T-cell (primary cell): ENCODE data around the gene CCDC191. TPM values are rescaled to one million over a fixed set of nuclear protein-coding genes. Genes with fewer than 3 reads are reported as not detected.

Source experiments
- ATAC-seq, 4 experiments: fragments of 200-7000 bp in 3 of 4; fragments of 150-1000 bp in 1 of 4; cut with Tn5 transposase; replicated peaks in 1 of 4; 1 replicate in 3 of 4; 2 replicates in 1 of 4; pipeline ENCODE4 v1.10.0; 2021; ENCODE audit warnings: moderate library complexity in 3 of 4, mild to moderate bottlenecking in 2 of 4, moderate number of reproducible peaks in 1 of 4
- CTCF ChIA-PET, 2 donors: fragments of 300-600 bp; sonication (Branson Sonifier 250); formaldehyde crosslinking; loops; one replicate each; lab custom pipeline; 2022; ENCODE audit warnings: antibody characterized with exemption in 2 of 2; lab: Charles Lee
- POLR2A ChIA-PET, 2 donors: fragments of 300-600 bp; sonication (Branson Sonifier 250); formaldehyde crosslinking; loops; one replicate each; lab custom pipeline; 2022; ENCODE audit warnings: antibody characterized with exemption in 2 of 2; lab: Charles Lee
- DNase-seq, 35 experiments: peaks; one replicate each; pipeline versions ENCODE4 v3.0.0 to v3.0.0-alpha.2; 2013 to 2023
- H3K27ac ChIP-seq: one replicate; pipeline ENCODE4 v1.5.1; 2013; ENCODE audit warnings: low read length
- H3K27me3 ChIP-seq, 2 experiments: replicated peaks in 1 of 2; 1 replicate in 1 of 2; 2 replicates in 1 of 2; pipeline versions ENCODE4 v1.6.1 to v1.7.0; 2013; ENCODE audit warnings: low read length in 1 of 2, mixed read lengths in 1 of 2; ENCODE audit not compliant: control insufficient read depth in 2 of 2, insufficient read depth in 2 of 2; ENCODE audit errors: extremely low read depth in 1 of 2
- H3K36me3 ChIP-seq, 2 donors: 1 replicate in 1 of 2; 2 replicates in 1 of 2; pipeline versions ENCODE4 v1.6.1 to v1.7.0; 2013; ENCODE audit warnings: low read length in 1 of 2; ENCODE audit not compliant: control insufficient read depth in 2 of 2, insufficient read depth in 1 of 2; ENCODE audit errors: extremely low read depth in 1 of 2
- H3K4me1 ChIP-seq, 2 experiments: 1 replicate in 1 of 2; 2 replicates in 1 of 2; pipeline versions ENCODE4 v1.6.1 to v1.7.0; 2013; ENCODE audit warnings: low read length in 2 of 2, mixed read lengths in 1 of 2; ENCODE audit not compliant: insufficient read depth in 2 of 2, control insufficient read depth in 1 of 2; ENCODE audit errors: extremely low read depth in 1 of 2
- H3K4me3 ChIP-seq, 2 donors: 1 replicate in 1 of 2; 2 replicates in 1 of 2; pipeline versions ENCODE4 v1.5.1 to v1.7.0; 2013; ENCODE audit warnings: mild to moderate bottlenecking in 2 of 2, low read length in 1 of 2, moderate library complexity in 1 of 2; ENCODE audit not compliant: control insufficient read depth in 1 of 2; ENCODE audit errors: extremely low read depth in 1 of 2
- H3K9me3 ChIP-seq: 2 replicates; pipeline ENCODE4 v1.7.0; 2013
- H3K27ac Mint-ChIP-seq, 2 donors: one replicate each; pipeline ENCODE4 v1.8.0; 2020 to 2021; ENCODE audit warnings: mild to moderate bottlenecking in 2 of 2, mixed read lengths in 2 of 2
- H3K27me3 Mint-ChIP-seq, 2 donors: one replicate each; pipeline ENCODE4 v1.8.0; 2021 to 2022; ENCODE audit warnings: mixed read lengths in 2 of 2
- H3K36me3 Mint-ChIP-seq: one replicate; pipeline ENCODE4 v1.8.0; 2021; ENCODE audit warnings: mixed read lengths
- H3K4me1 Mint-ChIP-seq, 3 donors: one replicate each; pipeline ENCODE4 v1.8.0; 2020 to 2022; ENCODE audit warnings: mixed read lengths in 3 of 3, mild to moderate bottlenecking in 1 of 3
- H3K4me3 Mint-ChIP-seq, 3 donors: one replicate each; pipeline ENCODE4 v1.8.0; 2020 to 2022; ENCODE audit warnings: mild to moderate bottlenecking in 3 of 3, mixed read lengths in 3 of 3, moderate library complexity in 3 of 3
- H3K9me3 Mint-ChIP-seq, 3 donors: one replicate each; pipeline ENCODE4 v1.8.0; 2020 to 2022; ENCODE audit warnings: mixed read lengths in 3 of 3
- WGBS: methylation state at CpG from one replicate; pipeline ENCODE4 v1.1.5; 2013; ENCODE audit warnings: missing lambda C conversion rate; ENCODE audit not compliant: insufficient coverage; 5-methylcytosine and 5-hydroxymethylcytosine counted together
- total RNA-seq, 35 experiments: library from RNA in 6 of 35; stranded (reverse) in 6 of 35; fragments of 120-200 nt in 1 of 35; gene quantifications; one replicate each; pipeline versions ENCODE4 v1.2.1 to v1.2.4 and lab custom pipeline; 2013 to 2026

The CCDC191 gene
- total RNA-seq, 5 donors from 2014 or later (not counting 1 experiment from before 2014, with no cell fraction given) = 5.4 to 10.5 (median 7.2) TPM

GRCh38 chr3:114005481-114005880 is 50.8 kb downstream of the CCDC191 start:
- no peak for ATAC-seq

DNA sequence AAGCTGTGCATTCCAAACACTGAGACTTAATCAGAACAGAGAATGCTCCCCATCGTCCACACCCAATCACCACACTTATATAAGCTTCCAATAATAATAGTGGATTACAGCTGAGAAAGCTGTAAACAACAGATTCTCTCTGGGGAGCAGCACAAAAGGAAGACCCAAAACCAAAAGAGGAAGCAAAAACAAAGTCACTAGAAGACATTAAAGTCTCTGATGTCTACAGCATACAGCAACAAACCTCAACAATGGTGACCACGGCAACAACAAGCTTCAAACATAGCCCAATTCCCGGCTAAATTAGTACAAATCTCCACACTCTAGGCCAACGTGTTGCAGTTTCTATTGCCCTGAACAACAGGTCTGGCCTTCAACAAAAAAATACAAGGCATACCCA is 70.8 kb downstream of the CCDC191 start:
- WGBS = 33% methylated on average over 3 of the region's 4 CpGs
- no peak overlapping the region for H3K4me3 Mint-ChIP-seq
- peaks cover 0 to 15% (median 6%) of the 10 kb centered on the region in 3 donors for H3K4me1 Mint-ChIP-seq
- Histone ChIP-seq H3K27me3 (no peaks in the 10 kb centered on the region), H3K4me1 (peaks cover 0 to 3% of the 10 kb centered on the region in 2 experiments), H3K9me3 (no peaks in the 10 kb centered on the region), H3K27ac (no peak overlapping the region), H3K36me3 (peaks cover 5 to 7% of the 10 kb centered on the region in 2 donors), H3K4me3 (no peak overlapping the region)
- H3K36me3 Mint-ChIP-seq = peaks cover 63% of the 10 kb centered on the region
- no peaks in the 10 kb centered on the region for H3K9me3 Mint-ChIP-seq
- POLR2A ChIA-PET = no interaction called here
- H3K27me3 Mint-ChIP-seq = no peaks in the 10 kb centered on the region
- CTCF ChIA-PET = no interaction called here
- H3K27ac Mint-ChIP-seq = peak overlapping the region in 1 of 2 donors; percentile 50
- peak in 1 of 4 experiments; percentile 48 for ATAC-seq
- peak in 4 of 35 experiments; percentile 0 to 16 (median 3) for DNase-seq

More at GRCh38 chr3:114005481-114005880, 50.8 kb downstream of the CCDC191 start:
- Mint-ChIP-seq H3K4me3 (no peak overlapping the region), H3K36me3 (peaks cover 41% of the 10 kb centered on the region), H3K27ac (no peak overlapping the region), H3K4me1 (peaks cover 0 to 3% (median 0%) of the 10 kb centered on the region in 3 donors), H3K9me3 (no peaks in the 10 kb centered on the region), H3K27me3 (no peaks in the 10 kb centered on the region)
- Histone ChIP-seq H3K27ac (no peak overlapping the region), H3K4me3 (no peak overlapping the region), H3K36me3 (peaks cover 0 to 11% of the 10 kb centered on the region in 2 donors), H3K27me3 (no peaks in the 10 kb centered on the region), H3K4me1 (no peaks in the 10 kb centered on the region), H3K9me3 (no peaks in the 10 kb centered on the region)
- peak in 1 of 35 experiments; percentile 25 for DNase-seq
- ChIA-PET POLR2A (no interaction called here), CTCF (no interaction called here)
- 97% methylated on average over 3 of the region's 5 CpGs for whole genome bisulfite sequencing

DNA sequence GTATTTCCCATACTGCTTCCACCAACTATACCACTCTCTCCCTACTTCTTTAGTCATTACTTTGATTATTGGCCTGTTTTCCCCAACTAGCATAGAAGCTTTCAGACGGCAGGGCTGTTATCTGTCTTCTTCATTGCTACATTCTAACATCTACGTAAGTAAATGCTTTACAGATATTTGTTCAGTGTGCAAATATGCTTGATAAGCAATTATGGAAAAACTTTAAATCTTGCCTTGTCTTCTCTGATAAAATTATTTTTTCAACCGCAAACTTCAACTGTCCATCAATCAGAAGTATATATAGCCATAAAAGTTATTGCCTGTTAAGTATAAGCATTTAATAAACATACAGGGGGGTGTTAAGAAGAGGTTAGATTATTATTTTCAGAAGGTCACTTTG is 72.8 kb downstream of the CCDC191 start:
- Histone ChIP-seq H3K4me3 (no peak overlapping the region), H3K4me1 (peaks cover 0 to 3% of the 10 kb centered on the region in 2 experiments), H3K9me3 (no peaks in the 10 kb centered on the region), H3K27ac (no peak overlapping the region), H3K36me3 (peaks cover 5 to 22% of the 10 kb centered on the region in 2 donors), H3K27me3 (no peaks in the 10 kb centered on the region)
- ChIA-PET POLR2A (no interaction called here), CTCF (no interaction called here)
- H3K4me1 Mint-ChIP-seq = peaks cover 0 to 15% (median 6%) of the 10 kb centered on the region in 3 donors
- no peaks in the 10 kb centered on the region for H3K9me3 Mint-ChIP-seq
- DNase-seq (no peak), ATAC-seq (no peak)
- no peaks in the 10 kb centered on the region for H3K27me3 Mint-ChIP-seq
- H3K4me3 Mint-ChIP-seq = no peak overlapping the region
- H3K27ac Mint-ChIP-seq = no peak overlapping the region
- WGBS = no CpG with 5 or more reads among the region's 3 CpGs
- H3K36me3 Mint-ChIP-seq = peaks cover 73% of the 10 kb centered on the region

GRCh38 chr3:113981803-113982202 is 74.5 kb downstream of the CCDC191 start:
- Mint-ChIP-seq H3K9me3 (no peaks in the 10 kb centered on the region), H3K27me3 (no peaks in the 10 kb centered on the region), H3K27ac (no peak overlapping the region), H3K36me3 (peaks cover 83% of the 10 kb centered on the region), H3K4me1 (peaks cover 0 to 15% (median 6%) of the 10 kb centered on the region in 3 donors), H3K4me3 (no peak overlapping the region)
- Histone ChIP-seq H3K4me1 (peaks cover 0 to 3% of the 10 kb centered on the region in 2 experiments), H3K27me3 (no peaks in the 10 kb centered on the region), H3K9me3 (no peaks in the 10 kb centered on the region), H3K27ac (no peak overlapping the region), H3K4me3 (no peak overlapping the region), H3K36me3 (peaks cover 0 to 26% of the 10 kb centered on the region in 2 donors)
- POLR2A ChIA-PET = no interaction called here
- CTCF ChIA-PET = interaction anchor here in 1 of 2 donors (0.5 kb wide), 1 partner anchor 40 kb away, joined by 3 read pairs; no protein-coding TSS in a partner anchor
- ATAC-seq = no peak
- no peak for DNase-seq

GRCh38 chr3:113979916-113980315 is 76.4 kb downstream of the CCDC191 start:
- Histone ChIP-seq H3K36me3 (peaks cover 0 to 22% of the 10 kb centered on the region in 2 donors), H3K9me3 (no peaks in the 10 kb centered on the region), H3K27ac (no peak overlapping the region), H3K4me3 (no peak overlapping the region), H3K27me3 (no peaks in the 10 kb centered on the region), H3K4me1 (no peaks in the 10 kb centered on the region)
- H3K27ac Mint-ChIP-seq = no peak overlapping the region
- H3K9me3 Mint-ChIP-seq = peaks cover under 1 to 4% (median under 1%) of the 10 kb centered on the region in 3 donors
- no peak for DNase-seq
- H3K27me3 Mint-ChIP-seq = no peaks in the 10 kb centered on the region
- CTCF ChIA-PET = interaction anchor here (0.6 kb wide), 2 partner anchors 297 to 935 kb away, joined by 4 read pairs; no protein-coding TSS in a partner anchor
- POLR2A ChIA-PET = no interaction called here
- H3K4me3 Mint-ChIP-seq = no peak overlapping the region
- peaks cover 81% of the 10 kb centered on the region for H3K36me3 Mint-ChIP-seq
- peaks cover 0 to 5% (median 0%) of the 10 kb centered on the region in 3 donors for H3K4me1 Mint-ChIP-seq
- no CpG with 5 or more reads among the region's 1 CpG for WGBS
- ATAC-seq = no peak

DNA sequence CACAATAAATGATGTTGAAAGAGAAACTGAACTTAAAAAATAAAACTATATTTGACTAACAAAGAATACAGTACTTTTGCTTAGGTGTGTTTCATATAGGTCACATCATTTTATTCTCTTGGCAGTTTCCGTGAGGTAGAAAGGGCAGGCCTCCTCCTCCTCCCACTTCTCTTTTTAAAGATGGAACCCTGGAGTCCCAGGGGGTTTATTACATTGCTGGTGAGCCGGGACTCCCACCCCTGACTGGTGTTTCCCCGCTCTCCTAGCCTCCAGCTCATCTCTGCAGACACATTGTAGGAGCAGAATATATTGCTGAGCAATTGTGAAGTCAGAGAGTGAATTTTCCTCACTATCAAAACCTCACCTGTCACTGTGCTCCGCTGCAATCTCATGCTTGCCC is 78.5 kb downstream of the CCDC191 start:
- H3K4me1 Mint-ChIP-seq = no peaks in the 10 kb centered on the region
- no peak for DNase-seq
- Histone ChIP-seq H3K4me1 (no peaks in the 10 kb centered on the region), H3K27ac (no peak overlapping the region), H3K36me3 (peaks cover 0 to 20% of the 10 kb centered on the region in 2 donors), H3K27me3 (no peaks in the 10 kb centered on the region), H3K9me3 (no peaks in the 10 kb centered on the region), H3K4me3 (no peak overlapping the region)
- H3K27ac Mint-ChIP-seq = no peak overlapping the region
- no peaks in the 10 kb centered on the region for H3K27me3 Mint-ChIP-seq
- peaks cover 12 to 22% (median 13%) of the 10 kb centered on the region in 3 donors for H3K9me3 Mint-ChIP-seq
- WGBS = no CpG with 5 or more reads among the region's 4 CpGs
- peaks cover 80% of the 10 kb centered on the region for H3K36me3 Mint-ChIP-seq
- H3K4me3 Mint-ChIP-seq = no peak overlapping the region
- no peak for ATAC-seq
- POLR2A ChIA-PET = no interaction called here
- CTCF ChIA-PET = no interaction called here
